ENCODE measurements around the gene CRYAB. TPM values are rescaled to one million over a fixed set of nuclear protein-coding genes. Genes with fewer than 3 reads are reported as not detected.

Gene CRYAB
- total RNA-seq, 1 donor from 2014 or later: not detected

DNA sequence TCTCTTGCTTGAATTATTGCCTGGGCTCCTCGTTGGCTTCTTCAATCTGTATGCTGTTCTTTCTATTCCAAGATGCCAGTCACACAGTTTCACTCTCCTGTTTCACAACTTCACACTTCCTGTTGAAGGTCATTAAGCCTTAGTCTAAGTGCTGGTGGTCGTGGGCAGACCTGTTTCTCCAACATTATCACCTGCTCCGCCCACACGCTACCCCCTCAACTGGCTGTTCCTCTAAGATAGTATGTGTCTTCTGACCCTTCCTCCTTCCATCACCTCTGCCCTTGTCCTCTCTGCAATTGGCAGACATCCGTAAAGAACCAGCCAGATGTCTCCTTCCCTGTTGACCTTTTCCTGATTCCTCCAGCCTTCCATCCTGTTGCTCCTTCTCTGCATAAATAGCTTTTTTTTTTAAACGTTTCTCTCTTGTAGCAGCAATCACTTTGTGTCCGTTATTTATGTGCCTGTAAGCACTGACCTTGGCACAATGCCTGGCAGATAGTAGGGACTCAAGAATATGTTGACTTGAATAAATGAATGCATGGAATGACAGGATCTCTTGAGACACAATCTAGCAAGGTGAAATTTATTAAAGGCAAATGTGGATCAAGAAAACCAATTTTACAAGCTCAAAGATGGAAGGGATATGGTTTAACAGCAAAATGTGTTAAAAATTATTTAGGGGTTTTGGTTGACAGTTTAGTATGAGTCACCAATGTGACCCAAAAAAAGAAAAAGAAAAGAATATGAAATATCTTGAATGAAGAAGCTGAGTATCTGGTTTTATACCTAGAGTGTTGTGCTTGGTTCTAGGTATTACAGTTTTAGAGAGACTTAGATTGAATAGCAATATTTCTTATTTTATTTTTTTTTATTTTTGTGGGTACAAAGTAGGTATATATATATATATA is 38.2 kb upstream of the CRYAB start:
- ChIA-PET CTCF (interaction anchor here (0.6 kb wide), 1 partner anchor 21 kb away, joined by 4 read pairs; no protein-coding TSS in a partner anchor), POLR2A (no interaction called here)
- Mint-ChIP-seq H3K27me3 (no peaks in the 10 kb centered on the region), H3K36me3 (ENCODE audit: low read depth) (no peaks in the 10 kb centered on the region), H3K27ac (no peak overlapping the region), H3K4me3 (no peak overlapping the region), H3K9me3 (no peaks in the 10 kb centered on the region), H3K4me1 (peaks cover 10% of the 10 kb centered on the region)
- DNase-seq: no peak
- ATAC-seq (ENCODE audit: low read depth): no peak
- TF ChIP-seq, protein P1, sequence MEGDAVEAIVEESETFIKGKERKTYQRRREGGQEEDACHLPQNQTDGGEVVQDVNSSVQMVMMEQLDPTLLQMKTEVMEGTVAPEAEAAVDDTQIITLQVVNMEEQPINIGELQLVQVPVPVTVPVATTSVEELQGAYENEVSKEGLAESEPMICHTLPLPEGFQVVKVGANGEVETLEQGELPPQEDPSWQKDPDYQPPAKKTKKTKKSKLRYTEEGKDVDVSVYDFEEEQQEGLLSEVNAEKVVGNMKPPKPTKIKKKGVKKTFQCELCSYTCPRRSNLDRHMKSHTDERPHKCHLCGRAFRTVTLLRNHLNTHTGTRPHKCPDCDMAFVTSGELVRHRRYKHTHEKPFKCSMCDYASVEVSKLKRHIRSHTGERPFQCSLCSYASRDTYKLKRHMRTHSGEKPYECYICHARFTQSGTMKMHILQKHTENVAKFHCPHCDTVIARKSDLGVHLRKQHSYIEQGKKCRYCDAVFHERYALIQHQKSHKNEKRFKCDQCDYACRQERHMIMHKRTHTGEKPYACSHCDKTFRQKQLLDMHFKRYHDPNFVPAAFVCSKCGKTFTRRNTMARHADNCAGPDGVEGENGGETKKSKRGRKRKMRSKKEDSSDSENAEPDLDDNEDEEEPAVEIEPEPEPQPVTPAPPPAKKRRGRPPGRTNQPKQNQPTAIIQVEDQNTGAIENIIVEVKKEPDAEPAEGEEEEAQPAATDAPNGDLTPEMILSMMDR (IDR thresholded peaks at IDR 0.05): no peak
- intact Hi-C loops (cut with micrococcal nuclease): no loop called here

DNA sequence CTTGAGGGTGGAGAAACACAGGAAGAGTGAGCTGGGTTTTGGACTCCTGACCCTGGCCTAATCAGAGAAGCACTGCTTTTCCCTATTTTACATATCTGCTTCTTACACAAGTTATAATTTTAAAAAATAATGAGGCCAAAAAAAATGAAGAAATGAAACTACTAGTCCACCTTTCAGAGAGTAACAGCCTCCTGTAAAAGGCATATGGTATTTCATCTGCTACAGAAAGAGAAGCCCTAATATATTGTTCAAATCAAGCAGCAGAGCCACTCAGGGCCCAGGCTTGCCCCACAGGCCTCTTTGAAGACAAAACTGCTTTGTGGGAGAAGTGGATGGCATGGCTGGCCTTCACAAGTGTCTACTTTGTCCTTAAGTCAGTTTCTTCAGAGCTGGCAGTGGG is 35.6 kb upstream of the CRYAB start:
- ATAC-seq (ENCODE audit: low read depth) (peak; percentile 18), DNase-seq (no peak)
- Mint-ChIP-seq H3K4me3 (no peak overlapping the region), H3K9me3 (no peaks in the 10 kb centered on the region), H3K27me3 (no peaks in the 10 kb centered on the region), H3K4me1 (peaks cover 10% of the 10 kb centered on the region), H3K36me3 (ENCODE audit: low read depth) (no peaks in the 10 kb centered on the region), H3K27ac (peak overlapping the region; percentile 37)
- intact Hi-C loops (cut with micrococcal nuclease): no loop called here
- TF ChIP-seq, protein P1 (IDR thresholded peaks at IDR 0.05): no peak
- CTCF ChIA-PET: no interaction called here
- POLR2A ChIA-PET: interaction anchor here (0.6 to 0.9 kb wide), 2 partner anchors 9 kb away, joined by 3 to 6 read pairs; no protein-coding TSS in a partner anchor

DNA sequence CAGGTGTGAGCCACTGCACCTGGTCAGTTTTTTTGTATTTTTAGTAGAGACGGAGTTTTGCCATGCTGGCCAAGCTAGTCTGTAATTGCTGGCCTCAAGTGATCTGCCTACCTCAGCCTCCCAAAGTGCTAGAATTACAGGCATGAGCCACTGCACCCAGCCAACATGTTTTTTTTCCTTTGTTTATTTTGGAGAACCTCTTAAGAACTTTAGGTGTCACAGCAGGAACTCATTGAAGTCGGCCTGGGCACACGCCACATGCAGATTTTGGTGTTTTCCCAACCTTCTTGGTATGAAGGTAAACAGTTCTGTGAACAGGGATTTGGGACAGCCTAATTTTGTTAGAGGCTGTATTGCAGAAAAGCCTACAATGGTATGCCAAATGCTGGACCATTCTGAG is 34.9 kb upstream of the CRYAB start:
- CTCF ChIA-PET: no interaction called here
- H3K4me1 Mint-ChIP-seq: peaks cover 10% of the 10 kb centered on the region
- TF ChIP-seq, protein P1 (IDR thresholded peaks at IDR 0.05): no peak
- POLR2A ChIA-PET: interaction anchor here (0.9 kb wide), 1 partner anchor 9 kb away, joined by 3 read pairs; no protein-coding TSS in a partner anchor
- H3K9me3 Mint-ChIP-seq: no peaks in the 10 kb centered on the region
- no peaks in the 10 kb centered on the region for H3K27me3 Mint-ChIP-seq
- no peaks in the 10 kb centered on the region for H3K36me3 Mint-ChIP-seq (ENCODE audit: low read depth)
- no peak for ATAC-seq (ENCODE audit: low read depth)
- H3K4me3 Mint-ChIP-seq: no peak overlapping the region
- no peak overlapping the region for H3K27ac Mint-ChIP-seq
- no peak for DNase-seq
- intact Hi-C loops (cut with micrococcal nuclease): no loop called here

DNA sequence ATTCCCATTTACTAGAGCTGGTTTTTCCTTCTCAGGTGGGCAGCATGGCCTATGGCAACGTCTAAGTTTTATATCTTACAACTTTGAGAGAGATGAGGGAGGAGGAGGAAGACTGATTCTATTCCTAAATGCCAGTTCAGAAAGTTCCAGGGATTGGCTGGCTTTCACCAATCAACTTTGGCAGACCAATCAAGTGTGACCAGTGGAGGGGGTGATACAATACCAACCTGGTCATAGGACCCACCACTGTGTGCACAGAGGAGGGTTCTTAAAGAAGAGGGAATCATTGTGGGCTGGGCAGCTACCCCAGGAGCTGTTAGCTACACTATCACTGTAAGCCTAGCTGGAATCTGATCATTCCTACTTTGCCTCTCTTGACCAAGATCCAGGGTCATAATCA is 33.6 kb upstream of the CRYAB start:
- DNase-seq (no peak), ATAC-seq (ENCODE audit: low read depth) (no peak)
- intact Hi-C loops (cut with micrococcal nuclease): no loop called here
- Mint-ChIP-seq H3K36me3 (ENCODE audit: low read depth) (no peaks in the 10 kb centered on the region), H3K4me1 (peaks cover 10% of the 10 kb centered on the region), H3K27ac (no peak overlapping the region), H3K27me3 (no peaks in the 10 kb centered on the region), H3K9me3 (no peaks in the 10 kb centered on the region), H3K4me3 (no peak overlapping the region)
- CTCF ChIA-PET: interaction anchor here (0.7 kb wide), 1 partner anchor 13 kb away, joined by 3 read pairs; no protein-coding TSS in a partner anchor
- POLR2A ChIA-PET: interaction anchor here (0.7 kb wide), 1 partner anchor 213 kb away, joined by 3 read pairs; no protein-coding TSS in a partner anchor
- TF ChIP-seq, protein P1 (IDR thresholded peaks at IDR 0.05): no peak

DNA sequence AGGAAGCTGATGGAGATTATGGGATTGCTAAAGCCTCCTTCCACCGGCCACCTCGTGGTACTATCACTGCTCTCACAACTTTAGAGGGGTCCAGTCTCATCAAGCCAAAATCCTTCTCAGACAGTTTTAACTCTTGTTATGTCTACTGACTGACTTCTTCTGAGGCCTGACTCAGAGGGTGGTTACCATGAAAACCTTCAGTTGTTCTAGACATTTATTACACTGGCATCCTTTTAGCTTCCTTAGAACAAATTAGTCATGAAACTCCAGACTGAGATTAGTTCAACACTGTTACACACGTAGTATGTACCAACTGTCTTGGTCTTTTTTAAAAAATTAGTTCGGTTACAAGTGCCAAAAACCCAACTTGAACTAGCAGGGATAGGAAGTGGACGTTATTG is 33.1 kb upstream of the CRYAB start:
- H3K9me3 Mint-ChIP-seq: no peaks in the 10 kb centered on the region
- no peak overlapping the region for H3K4me3 Mint-ChIP-seq
- H3K4me1 Mint-ChIP-seq: peaks cover 10% of the 10 kb centered on the region
- H3K27ac Mint-ChIP-seq: no peak overlapping the region
- H3K36me3 Mint-ChIP-seq (ENCODE audit: low read depth): no peaks in the 10 kb centered on the region
- TF ChIP-seq, protein P1 (IDR thresholded peaks at IDR 0.05): no peak
- POLR2A ChIA-PET: interaction anchor here (1.0 kb wide), 1 partner anchor 18 kb away, joined by 5 read pairs; no protein-coding TSS in a partner anchor
- CTCF ChIA-PET: interaction anchor here (0.7 kb wide), 1 partner anchor 12 kb away, joined by 3 read pairs; no protein-coding TSS in a partner anchor
- DNase-seq: no peak
- ATAC-seq (ENCODE audit: low read depth): no peak
- intact Hi-C loops (cut with micrococcal nuclease): no loop called here
- H3K27me3 Mint-ChIP-seq: no peaks in the 10 kb centered on the region

All from activated B cell treated with CpG ODN at 0.5 μM for 24 hours (primary cell).